NCI-H460 (cell line): ENCODE measurements around the gene KPTN. TPM values are rescaled to one million over a fixed set of nuclear protein-coding genes. Genes with fewer than 3 reads are reported as not detected.

ENCODE experiments used
- DNase-seq: peaks from one replicate; pipeline ENCODE4 v3.0.0-alpha.2; 2016; ENCODE audit warnings: low read depth; ENCODE audit errors: extremely low read depth
- total RNA-seq: library from RNA; depleted of rRNA; stranded (reverse); fragments of >200 nt; shearing (Covaris generic); gene quantifications from 2 replicates; pipeline ENCODE4 v1.2.3, GENCODE V29; 2014

Gene KPTN
- total RNA-seq, 1 experiment from 2014 or later = 4.0 TPM

GRCh38 chr19:47509170-47509847 lies 25.3 kb upstream of the KPTN start:
- no peak for DNase-seq

DNA sequence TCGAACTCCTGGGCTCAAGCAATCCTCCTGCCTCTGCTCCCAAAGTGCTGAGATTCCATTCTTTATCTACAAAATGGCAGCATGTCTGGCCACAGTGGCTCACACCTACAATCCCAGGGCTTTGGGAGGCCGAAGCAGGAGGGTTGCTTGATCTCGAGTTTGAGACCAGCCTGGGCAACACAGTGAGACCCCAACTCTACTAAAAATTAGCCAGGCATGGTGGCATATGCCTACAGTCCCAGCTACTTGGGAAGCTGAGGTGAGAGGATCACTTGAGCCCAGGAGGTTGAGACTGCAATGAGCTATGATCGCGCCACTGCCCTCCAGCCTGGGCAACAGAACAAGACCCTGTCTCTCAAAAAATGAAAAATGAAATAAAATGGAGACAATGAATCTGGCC lies 24.7 kb upstream of the KPTN start:
- DNase-seq = no peak

- no peak for DNase-seq
Observed at GRCh38 chr19:47507924-47508553, 24.0 kb upstream of the KPTN start.

- no peak for DNase-seq
Observed at GRCh38 chr19:47507012-47507411, 23.0 kb upstream of the KPTN start.

- no peak for DNase-seq
Observed at GRCh38 chr19:47506459-47506858, 22.4 kb upstream of the KPTN start.

GRCh38 chr19:47505506-47505905 lies 21.5 kb upstream of the KPTN start:
- DNase-seq = no peak

- DNase-seq = no peak
Observed at GRCh38 chr19:47503826-47504150, 19.8 kb upstream of the KPTN start.

- no peak for DNase-seq
Observed at GRCh38 chr19:47503130-47503825, 19.3 kb upstream of the KPTN start.

GRCh38 chr19:47499863-47500830 lies 16.1 kb upstream of the KPTN start:
- no peak for DNase-seq

DNA sequence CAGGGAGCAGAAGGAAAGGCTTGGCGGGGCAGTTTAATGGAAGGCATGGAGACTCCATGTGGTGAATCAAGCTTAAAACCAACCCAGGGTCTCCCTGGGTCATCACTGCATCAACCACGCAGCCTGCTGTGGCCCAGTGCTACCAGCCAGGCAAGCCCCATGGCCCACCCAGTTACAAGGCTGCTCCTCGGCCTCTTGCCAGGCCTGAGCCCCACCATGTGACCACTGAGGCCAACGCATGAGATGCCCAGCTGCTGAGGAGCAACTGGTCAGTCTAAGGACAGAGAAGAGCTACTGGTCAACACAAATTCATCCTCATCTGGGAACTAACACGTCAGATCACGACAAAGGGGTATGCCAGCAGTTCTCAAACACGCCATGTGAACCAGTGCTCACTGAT lies 15.4 kb upstream of the KPTN start:
- no peak for DNase-seq

DNA sequence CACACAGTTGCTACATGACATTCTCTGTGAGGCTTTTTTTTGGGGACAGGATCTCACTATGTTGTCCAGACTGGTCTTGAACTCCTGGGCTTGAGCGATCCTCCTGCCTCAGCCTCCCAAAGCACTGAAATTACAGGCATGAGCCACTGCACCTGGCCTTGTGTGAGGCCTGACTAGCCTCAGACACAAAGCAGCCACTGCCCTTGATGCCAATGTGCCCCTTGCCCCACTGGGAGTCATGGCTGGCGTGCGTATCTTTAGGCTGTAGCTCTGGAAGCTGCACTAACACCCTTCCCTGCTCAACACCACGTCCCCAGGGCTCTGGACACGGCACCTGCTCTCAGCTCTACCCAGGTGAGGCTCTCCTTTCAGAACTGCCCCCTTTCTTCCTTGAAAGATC lies 14.5 kb upstream of the KPTN start:
- no peak for DNase-seq

DNA sequence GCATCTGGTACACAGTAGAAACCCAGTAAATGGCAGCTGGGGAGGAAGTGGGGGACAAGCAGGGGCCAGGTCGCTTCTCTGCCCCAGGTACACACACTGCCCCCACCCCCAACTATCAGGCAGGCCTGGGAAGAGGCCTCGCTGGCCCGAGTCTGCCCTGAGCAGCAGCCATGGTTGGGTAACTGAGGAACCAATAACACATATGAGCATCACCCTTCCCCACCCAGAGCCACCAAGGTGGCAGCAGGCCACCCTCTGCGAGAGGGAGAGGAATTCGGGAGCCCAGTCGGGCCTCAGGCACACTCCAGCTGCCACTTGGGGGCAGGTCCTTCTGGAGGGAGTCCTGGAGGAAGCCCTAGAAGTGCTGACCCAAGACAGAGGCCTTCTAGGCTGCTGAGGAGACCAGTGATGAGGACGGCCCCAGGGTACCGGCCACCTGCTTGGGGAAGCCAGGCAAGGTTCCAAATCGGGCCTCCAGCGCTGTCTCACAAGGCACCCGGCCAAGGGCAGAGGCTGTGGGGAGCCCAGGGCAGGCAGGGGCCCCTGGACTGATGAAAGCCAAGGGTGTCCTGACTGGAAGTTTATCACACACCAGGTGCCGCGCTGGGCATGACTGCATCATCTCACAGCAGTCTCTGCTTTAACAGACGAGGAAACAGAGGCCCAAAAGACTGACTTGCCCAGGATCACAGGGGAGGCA lies 14.0 kb upstream of the KPTN start:
- DNase-seq = no peak

- no peak for DNase-seq
Observed at GRCh38 chr19:47497050-47497766, 13.2 kb upstream of the KPTN start.

DNA sequence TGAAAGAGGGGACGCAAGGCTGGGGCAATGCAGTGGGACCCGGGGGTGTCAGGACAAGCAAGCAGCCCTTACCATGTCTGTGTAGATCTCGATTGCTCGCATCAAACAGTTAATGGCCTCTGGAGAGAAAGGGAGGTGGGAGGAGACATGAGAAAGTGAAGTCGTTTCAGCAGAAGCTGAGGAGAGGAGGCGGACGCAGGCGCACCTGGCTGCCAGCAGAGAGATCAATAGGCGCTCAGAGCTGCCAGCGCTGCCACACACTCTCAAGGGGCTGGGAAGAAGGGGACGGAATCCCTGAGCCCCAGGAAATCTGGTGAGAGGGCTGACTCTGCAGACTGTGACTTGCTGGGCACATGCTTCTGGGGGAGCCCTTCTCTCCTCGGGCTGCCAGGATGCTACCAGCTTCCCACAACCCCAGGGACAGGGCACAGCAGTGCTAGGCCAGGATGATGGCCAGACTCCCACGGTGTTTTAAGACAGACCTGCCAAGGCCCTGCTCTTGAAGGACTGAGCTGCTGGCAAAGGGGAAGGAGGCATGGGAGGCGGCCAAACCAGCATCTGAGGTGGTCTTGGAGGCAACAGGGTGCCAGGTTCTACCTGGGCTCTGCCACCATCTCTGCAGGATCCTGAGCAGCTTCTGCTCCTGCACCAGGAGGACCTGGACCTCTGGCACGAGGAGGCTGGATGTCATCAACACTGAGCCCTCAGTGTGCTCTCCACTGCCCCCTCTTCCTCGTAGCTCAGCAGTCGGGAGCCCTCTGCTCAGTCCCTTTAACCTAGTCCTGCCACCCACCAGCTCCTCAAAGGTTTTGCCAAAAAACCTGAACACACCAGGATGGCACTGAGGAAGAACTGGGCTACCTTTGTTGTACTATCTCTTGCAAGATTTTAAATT lies 11.7 kb upstream of the KPTN start:
- DNase-seq = no peak

GRCh38 chr19:47494729-47495128 lies 10.7 kb upstream of the KPTN start:
- DNase-seq = no peak

- no peak for DNase-seq
Observed at GRCh38 chr19:47494211-47494547, 10.2 kb upstream of the KPTN start.

GRCh38 chr19:47493378-47494210 lies 9.6 kb upstream of the KPTN start:
- DNase-seq = no peak
